Measurements from ENCODE around the gene CTSK. TPM values are rescaled to one million over a fixed set of nuclear protein-coding genes. Genes with fewer than 3 reads are reported as not detected.

CTSK gene
- total RNA-seq, 2 donors from 2014 or later = 6.1 to 8.4 TPM

DNA sequence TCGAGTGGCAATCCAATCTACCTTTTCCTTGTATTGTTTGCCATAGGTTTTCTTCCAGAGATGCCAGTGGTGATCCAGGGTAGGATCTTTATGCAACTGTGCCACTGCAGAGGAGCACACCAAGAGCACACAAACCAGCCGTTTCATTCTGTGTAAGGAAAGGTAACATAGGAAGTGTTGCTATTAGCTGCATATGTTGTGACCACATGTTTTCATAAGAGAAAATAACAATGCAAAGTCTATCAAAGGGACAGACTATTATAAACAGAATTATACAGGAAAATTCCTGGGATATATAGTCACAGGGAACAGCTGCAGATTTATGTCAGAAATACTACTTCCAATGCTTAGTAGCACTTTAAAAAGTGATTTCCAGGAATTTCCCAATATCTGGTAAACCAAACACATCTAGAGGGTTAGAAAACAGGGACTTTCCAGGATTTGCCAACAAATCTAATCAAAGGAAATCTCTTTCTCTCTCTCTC, 43.4 kb downstream of the CTSK start:
- Histone ChIP-seq H3K36me3 (ENCODE audit: control insufficient read depth, insufficient read depth, low read length) (no peaks in the 10 kb centered on the region), H3K9me3 (ENCODE audit: control insufficient read depth, low read length) (peaks cover 12% of the 10 kb centered on the region), H3K27ac (ENCODE audit: low read depth, low read length) (no peak overlapping the region), H3K4me3 (ENCODE audit: low read length) (no peak overlapping the region), H3K27me3 (ENCODE audit: control insufficient read depth, insufficient read depth, low read length, poor library complexity, severe bottlenecking) (no peaks in the 10 kb centered on the region), H3K4me1 (ENCODE audit: control insufficient read depth, insufficient read depth, low read length) (no peaks in the 10 kb centered on the region), H3K9ac (ENCODE audit: extremely low read depth, low read length, poor library complexity, severe bottlenecking) (no peak overlapping the region)
- Mint-ChIP-seq H3K4me1 (peaks cover 2% of the 10 kb centered on the region), H3K36me3 (ENCODE audit: low read depth) (peaks cover 3% of the 10 kb centered on the region), H3K4me3 (no peak overlapping the region), H3K27me3 (ENCODE audit: insufficient read depth) (no peaks in the 10 kb centered on the region), H3K27ac (no peak overlapping the region), H3K9me3 (peaks cover 9% of the 10 kb centered on the region)
- TF ChIP-seq, protein P1, sequence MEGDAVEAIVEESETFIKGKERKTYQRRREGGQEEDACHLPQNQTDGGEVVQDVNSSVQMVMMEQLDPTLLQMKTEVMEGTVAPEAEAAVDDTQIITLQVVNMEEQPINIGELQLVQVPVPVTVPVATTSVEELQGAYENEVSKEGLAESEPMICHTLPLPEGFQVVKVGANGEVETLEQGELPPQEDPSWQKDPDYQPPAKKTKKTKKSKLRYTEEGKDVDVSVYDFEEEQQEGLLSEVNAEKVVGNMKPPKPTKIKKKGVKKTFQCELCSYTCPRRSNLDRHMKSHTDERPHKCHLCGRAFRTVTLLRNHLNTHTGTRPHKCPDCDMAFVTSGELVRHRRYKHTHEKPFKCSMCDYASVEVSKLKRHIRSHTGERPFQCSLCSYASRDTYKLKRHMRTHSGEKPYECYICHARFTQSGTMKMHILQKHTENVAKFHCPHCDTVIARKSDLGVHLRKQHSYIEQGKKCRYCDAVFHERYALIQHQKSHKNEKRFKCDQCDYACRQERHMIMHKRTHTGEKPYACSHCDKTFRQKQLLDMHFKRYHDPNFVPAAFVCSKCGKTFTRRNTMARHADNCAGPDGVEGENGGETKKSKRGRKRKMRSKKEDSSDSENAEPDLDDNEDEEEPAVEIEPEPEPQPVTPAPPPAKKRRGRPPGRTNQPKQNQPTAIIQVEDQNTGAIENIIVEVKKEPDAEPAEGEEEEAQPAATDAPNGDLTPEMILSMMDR (conservative IDR thresholded peaks at IDR 0.05) = no peak
- DNase-seq = no peak
- WGBS, 2 experiments (ENCODE audit: insufficient coverage in 1 of 2, insufficient read length in 1 of 2) = 89 to 100% methylated on average over 2 of the region's 2 CpGs

- Mint-ChIP-seq H3K36me3 (ENCODE audit: low read depth) (peaks cover 3% of the 10 kb centered on the region), H3K27ac (no peak overlapping the region), H3K27me3 (ENCODE audit: insufficient read depth) (no peaks in the 10 kb centered on the region), H3K9me3 (peaks cover 9% of the 10 kb centered on the region), H3K4me1 (peaks cover 2% of the 10 kb centered on the region), H3K4me3 (no peak overlapping the region)
- WGBS, 2 experiments (ENCODE audit: insufficient coverage in 1 of 2, insufficient read length in 1 of 2) = 85 to 88% methylated on average over 1 to 2 of the region's 3 CpGs
- Histone ChIP-seq H3K27me3 (ENCODE audit: control insufficient read depth, insufficient read depth, low read length, poor library complexity, severe bottlenecking) (no peaks in the 10 kb centered on the region), H3K9me3 (ENCODE audit: control insufficient read depth, low read length) (peaks cover 12% of the 10 kb centered on the region), H3K4me3 (ENCODE audit: low read length) (no peak overlapping the region), H3K27ac (ENCODE audit: low read depth, low read length) (no peak overlapping the region), H3K4me1 (ENCODE audit: control insufficient read depth, insufficient read depth, low read length) (no peaks in the 10 kb centered on the region), H3K9ac (ENCODE audit: extremely low read depth, low read length, poor library complexity, severe bottlenecking) (no peak overlapping the region), H3K36me3 (ENCODE audit: control insufficient read depth, insufficient read depth, low read length) (no peaks in the 10 kb centered on the region)
- DNase-seq = no peak
- TF ChIP-seq, protein P1 (conservative IDR thresholded peaks at IDR 0.05) = no peak
Observed at GRCh38 chr1:150763018-150763417, 45.0 kb downstream of the CTSK start.

DNA sequence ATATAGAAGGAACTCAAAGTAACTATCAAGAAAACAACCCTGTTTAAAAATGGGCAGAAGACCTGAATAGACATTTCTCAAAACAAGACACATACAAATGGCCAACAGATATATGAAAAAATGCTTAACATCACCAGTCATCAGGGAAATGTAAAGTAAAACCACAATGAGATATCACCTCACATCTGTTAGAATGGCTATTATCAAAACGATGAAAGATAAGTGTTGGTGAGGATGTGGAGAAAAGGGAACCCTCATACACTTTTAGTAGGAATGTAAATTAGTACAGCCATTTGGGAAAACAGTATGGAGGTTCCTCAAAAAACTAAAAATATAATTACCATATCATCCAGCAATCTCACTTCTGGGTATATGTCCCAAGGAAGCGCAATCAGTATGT, 45.5 kb downstream of the CTSK start:
- peaks cover 2% of the 10 kb centered on the region for H3K4me1 Mint-ChIP-seq
- peaks cover 3% of the 10 kb centered on the region for H3K36me3 Mint-ChIP-seq (ENCODE audit: low read depth)
- H3K9me3 Mint-ChIP-seq = peaks cover 9% of the 10 kb centered on the region
- no peaks in the 10 kb centered on the region for H3K27me3 Mint-ChIP-seq (ENCODE audit: insufficient read depth)
- TF ChIP-seq, protein P1 (conservative IDR thresholded peaks at IDR 0.05) = no peak
- H3K27ac Mint-ChIP-seq = no peak overlapping the region
- H3K9me3 ChIP-seq (ENCODE audit: control insufficient read depth, low read length) = peaks cover 12% of the 10 kb centered on the region
- WGBS, 2 experiments (ENCODE audit: insufficient coverage in 1 of 2, insufficient read length in 1 of 2) = 93 to 100% methylated on average over 1 to 2 of the region's 2 CpGs
- H3K4me3 Mint-ChIP-seq = no peak overlapping the region
- DNase-seq = no peak
- no peaks in the 10 kb centered on the region for H3K36me3 ChIP-seq (ENCODE audit: control insufficient read depth, insufficient read depth, low read length)
- H3K4me1 ChIP-seq (ENCODE audit: control insufficient read depth, insufficient read depth, low read length) = no peaks in the 10 kb centered on the region
- no peaks in the 10 kb centered on the region for H3K27me3 ChIP-seq (ENCODE audit: control insufficient read depth, insufficient read depth, low read length, poor library complexity, severe bottlenecking)
- H3K9ac ChIP-seq (ENCODE audit: extremely low read depth, low read length, poor library complexity, severe bottlenecking) = no peak overlapping the region
- no peak overlapping the region for H3K27ac ChIP-seq (ENCODE audit: low read depth, low read length)
- no peak overlapping the region for H3K4me3 ChIP-seq (ENCODE audit: low read length)

Data from endodermal cell (in vitro differentiated cells).